Panc1 (cell line): Measurements from ENCODE around the gene MRM3. TPM values are rescaled to one million over a fixed set of nuclear protein-coding genes. Genes with fewer than 3 reads are reported as not detected.

Experiments used
- ATAC-seq: fragments of 200-7000 bp; cut with Tn5 transposase; 2 replicates; pipeline ENCODE4 v1.9.1; 2020; ENCODE audit warnings: mild to moderate bottlenecking, moderate library complexity
- BruUV-seq: library from RNA; stranded (reverse); fragments of 400-500 nt; replicated peaks from 2 replicates; lab custom pipeline; 2021; lab: Mats Ljungman, UMichigan
- CTCF ChIA-PET: fragments of 300-600 bp; sonication (Branson Sonifier 250); formaldehyde crosslinking; loops from one replicate; lab custom pipeline; 2022; ENCODE audit warnings: antibody characterized with exemption; lab: Charles Lee
- POLR2A ChIA-PET: fragments of 300-600 bp; sonication (Branson Sonifier 250); formaldehyde crosslinking; loops from one replicate; lab custom pipeline; 2022; ENCODE audit warnings: antibody characterized with exemption; lab: Charles Lee
- DNase-seq: peaks from one replicate; pipeline ENCODE4 v3.0.0-alpha.2; 2010; ENCODE audit warnings: low read depth, low spot score
- H3K27ac ChIP-seq: 2 replicates; pipeline ENCODE4 v1.5.1; 2011; ENCODE audit warnings: mild to moderate bottlenecking, low read length, inconsistent platforms
- H3K27me3 ChIP-seq: fragments of 200-500 bp; sonication (Bioruptor generic); 2 replicates; pipeline ENCODE4 v1.6.0; 2014; ENCODE audit warnings: low read length, inconsistent platforms; ENCODE audit not compliant: control insufficient read depth, insufficient read depth
- H3K36me3 ChIP-seq: fragments of 200-500 bp; sonication (Bioruptor generic); 2 replicates; pipeline ENCODE4 v1.5.1; 2014; ENCODE audit warnings: inconsistent platforms, mild to moderate bottlenecking, low read length, moderate library complexity; ENCODE audit not compliant: control insufficient read depth, insufficient read depth
- H3K4me1 ChIP-seq: 2 replicates; pipeline ENCODE4 v1.5.1; 2011; ENCODE audit warnings: inconsistent platforms, mild to moderate bottlenecking, low read length, moderate library complexity; ENCODE audit not compliant: control insufficient read depth, insufficient read depth
- H3K4me3 ChIP-seq, 2 experiments: 2 replicates each; pipeline ENCODE4 v1.5.1; 2011 to 2012; ENCODE audit warnings: low read depth in 2 of 2, low read length in 2 of 2, mild to moderate bottlenecking in 2 of 2, inconsistent platforms in 1 of 2, moderate library complexity in 1 of 2
- H3K9me3 ChIP-seq: fragments of 200-500 bp; sonication (Bioruptor generic); 2 replicates; pipeline ENCODE4 v1.5.1; 2014; ENCODE audit warnings: low read depth, mild to moderate bottlenecking, inconsistent platforms, low read length, moderate library complexity; ENCODE audit not compliant: control insufficient read depth, insufficient read depth
- POLR2AphosphoS5 ChIP-seq: IDR thresholded peaks from 2 replicates; pipeline ENCODE4 v1.6.1; 2012; ENCODE audit warnings: mild to moderate bottlenecking, low read depth, low read length, moderate library complexity
- REST ChIP-seq, 2 experiments: IDR thresholded peaks; 2 replicates each; pipeline ENCODE4 v1.6.1; 2011 to 2012; ENCODE audit warnings: low read depth in 2 of 2, control low read depth in 1 of 2, low read length in 1 of 2, mild to moderate bottlenecking in 1 of 2, moderate library complexity in 1 of 2; ENCODE audit not compliant: insufficient read depth in 1 of 2
- SIN3A ChIP-seq: IDR thresholded peaks from 2 replicates; pipeline ENCODE4 v1.6.1; 2012; ENCODE audit warnings: low read depth, mild to moderate bottlenecking, low read length, moderate library complexity, borderline replicate concordance; ENCODE audit not compliant: insufficient read depth
- TCF7L2 ChIP-seq: IDR thresholded peaks from 2 replicates; pipeline ENCODE4 v1.6.1; 2011; ENCODE audit warnings: mild to moderate bottlenecking, low read depth, low read length, inconsistent platforms
- in situ Hi-C: cut with HindIII; loops from 2 replicates; pipeline ENCODE4 v1.10.0; 2016; ENCODE audit warnings: low sequenced_read_pairs, low pct_unique_long_range_greater_than_20kb
- intact Hi-C: fragments of 100-400 bp; cut with micrococcal nuclease; formaldehyde crosslinking; loops from one replicate; pipeline ENCODE4 v1.10.0; 2022; ENCODE audit not compliant: unreplicated experiment
- total RNA-seq: library from RNA; stranded (reverse); gene quantifications from one replicate; pipeline ENCODE4 v1.2.1, GENCODE V29; 2021; ENCODE audit not compliant: unreplicated experiment
- TF ChIP-seq, protein P1 (sequence below): fragments of 450-650 bp; IDR thresholded peaks from 2 replicates; pipeline ENCODE4 v1.5.1; 2017; ENCODE audit warnings: mild to moderate bottlenecking

The MRM3 gene
- total RNA-seq, 1 experiment from 2014 or later: 13.4 TPM

DNA sequence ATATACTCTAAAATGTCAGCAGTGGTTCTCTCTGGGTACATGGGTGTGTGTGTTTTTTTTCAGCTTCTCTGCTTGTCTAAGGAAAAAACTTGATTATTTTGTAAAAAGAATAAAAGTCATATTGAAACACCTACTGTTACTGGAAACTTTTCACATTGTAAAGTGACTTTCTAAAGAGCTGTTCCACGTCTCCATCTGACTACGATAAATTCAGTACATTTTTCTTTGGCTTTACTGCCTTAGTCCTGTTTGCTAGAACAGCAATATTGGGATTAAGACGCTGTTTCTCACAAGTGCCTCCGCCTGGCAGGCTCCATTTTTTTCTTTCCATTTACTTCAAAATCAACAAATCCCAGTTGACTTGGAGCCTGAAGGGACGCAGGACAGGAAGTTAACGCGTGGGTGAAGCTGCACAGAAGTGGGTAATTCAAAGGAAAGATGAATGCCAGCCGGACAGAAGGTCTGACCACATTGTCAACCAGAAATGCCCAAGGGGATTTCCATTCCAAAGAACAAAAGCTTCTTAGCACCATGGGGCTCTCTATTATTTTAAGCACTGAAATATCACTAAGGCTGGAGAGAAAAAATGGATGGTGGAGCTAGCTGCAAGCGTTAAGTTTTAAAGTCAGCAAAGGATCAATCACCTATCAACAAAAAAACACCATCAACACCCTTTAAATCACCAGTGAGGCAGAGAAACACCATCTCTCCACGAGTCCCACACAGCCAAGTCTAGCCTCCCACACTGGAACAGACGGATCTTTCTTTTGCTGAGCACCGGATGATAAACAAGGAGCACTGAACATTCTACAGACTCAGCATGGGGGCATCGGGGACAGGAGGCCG lies 8.5 kb upstream of the MRM3 start:
- Histone ChIP-seq H3K27ac (no peak overlapping the region), H3K36me3 (peaks cover 37% of the 10 kb centered on the region), H3K4me3 (no peak overlapping the region), H3K4me1 (no peaks in the 10 kb centered on the region), H3K27me3 (no peaks in the 10 kb centered on the region), H3K9me3 (no peaks in the 10 kb centered on the region)
- intact Hi-C loops: no loop called here
- no TSS peak for BruUV-seq
- TF ChIP-seq TCF7L2 (no peak), POLR2AphosphoS5 (no peak), REST (IDR thresholded peaks at IDR 0.05; ENCODE audit: insufficient read depth in 1 of 2, low read depth in 2 of 2, low read length in 1 of 2) (no peak), SIN3A (no peak)
- TF ChIP-seq, protein P1, sequence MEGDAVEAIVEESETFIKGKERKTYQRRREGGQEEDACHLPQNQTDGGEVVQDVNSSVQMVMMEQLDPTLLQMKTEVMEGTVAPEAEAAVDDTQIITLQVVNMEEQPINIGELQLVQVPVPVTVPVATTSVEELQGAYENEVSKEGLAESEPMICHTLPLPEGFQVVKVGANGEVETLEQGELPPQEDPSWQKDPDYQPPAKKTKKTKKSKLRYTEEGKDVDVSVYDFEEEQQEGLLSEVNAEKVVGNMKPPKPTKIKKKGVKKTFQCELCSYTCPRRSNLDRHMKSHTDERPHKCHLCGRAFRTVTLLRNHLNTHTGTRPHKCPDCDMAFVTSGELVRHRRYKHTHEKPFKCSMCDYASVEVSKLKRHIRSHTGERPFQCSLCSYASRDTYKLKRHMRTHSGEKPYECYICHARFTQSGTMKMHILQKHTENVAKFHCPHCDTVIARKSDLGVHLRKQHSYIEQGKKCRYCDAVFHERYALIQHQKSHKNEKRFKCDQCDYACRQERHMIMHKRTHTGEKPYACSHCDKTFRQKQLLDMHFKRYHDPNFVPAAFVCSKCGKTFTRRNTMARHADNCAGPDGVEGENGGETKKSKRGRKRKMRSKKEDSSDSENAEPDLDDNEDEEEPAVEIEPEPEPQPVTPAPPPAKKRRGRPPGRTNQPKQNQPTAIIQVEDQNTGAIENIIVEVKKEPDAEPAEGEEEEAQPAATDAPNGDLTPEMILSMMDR: no peak
- DNase-seq (no peak), ATAC-seq (no peak)
- CTCF ChIA-PET: no interaction called here
- in situ Hi-C loops: no loop called here
- POLR2A ChIA-PET: no interaction called here

DNA sequence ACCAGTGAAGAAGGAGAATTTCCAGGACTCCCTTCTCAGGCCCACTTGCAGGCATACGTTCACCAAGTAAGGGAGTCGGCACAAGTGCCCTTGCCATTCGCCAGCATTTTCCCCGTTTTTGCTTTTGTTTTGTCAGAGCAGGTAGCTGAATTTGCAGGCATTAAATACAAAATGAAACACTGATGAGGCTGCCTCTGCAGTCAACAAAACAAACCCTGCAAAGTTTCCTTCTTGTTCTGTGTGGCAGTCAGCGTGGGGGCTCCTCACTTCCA lies 7.9 kb upstream of the MRM3 start:
- Histone ChIP-seq H3K4me1 (no peaks in the 10 kb centered on the region), H3K9me3 (no peaks in the 10 kb centered on the region), H3K4me3 (no peak overlapping the region), H3K27ac (no peak overlapping the region), H3K27me3 (no peaks in the 10 kb centered on the region), H3K36me3 (peaks cover 37% of the 10 kb centered on the region)
- intact Hi-C loops (no loop called here), in situ Hi-C loops (no loop called here)
- TF ChIP-seq REST (IDR thresholded peaks at IDR 0.05; ENCODE audit: insufficient read depth in 1 of 2, low read depth in 2 of 2, low read length in 1 of 2): no peak
- TF ChIP-seq POLR2AphosphoS5: no peak
- no peak for TF ChIP-seq TCF7L2
- no peak for TF ChIP-seq SIN3A
- TF ChIP-seq, protein P1: no peak
- DNase-seq: no peak
- BruUV-seq: no TSS peak
- no peak for ATAC-seq
- POLR2A ChIA-PET: no interaction called here
- CTCF ChIA-PET: no interaction called here
